Measurements from ENCODE around the gene NEGR1.

NEGR1 gene

GRCh38 chr1:71721532-71721931 is 560.8 kb downstream of the NEGR1 start:
- no peak for DNase-seq (ENCODE audit: insufficient read length, low spot score)
- no peak for FAIRE-seq

DNA sequence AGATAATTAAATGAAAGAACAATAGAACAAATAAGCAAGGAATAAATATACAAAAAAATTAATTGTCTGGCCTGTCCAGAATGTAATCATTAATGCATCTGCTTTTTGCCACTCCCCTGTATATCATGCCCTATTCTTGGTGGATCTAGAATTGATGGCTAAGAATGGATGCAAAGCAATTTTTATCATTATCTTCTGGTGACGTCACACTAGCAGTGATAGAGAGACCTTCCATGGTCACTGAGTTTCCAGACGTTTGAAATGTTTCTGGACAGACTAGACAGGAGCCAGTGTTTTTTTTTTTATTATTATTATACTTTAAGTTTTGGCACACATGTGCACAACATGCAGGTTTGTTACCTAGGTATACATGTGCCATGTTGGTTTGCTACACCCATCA is 563.0 kb downstream of the NEGR1 start:
- FAIRE-seq (no peak), DNase-seq (ENCODE audit: insufficient read length, low spot score) (no peak)

DNA sequence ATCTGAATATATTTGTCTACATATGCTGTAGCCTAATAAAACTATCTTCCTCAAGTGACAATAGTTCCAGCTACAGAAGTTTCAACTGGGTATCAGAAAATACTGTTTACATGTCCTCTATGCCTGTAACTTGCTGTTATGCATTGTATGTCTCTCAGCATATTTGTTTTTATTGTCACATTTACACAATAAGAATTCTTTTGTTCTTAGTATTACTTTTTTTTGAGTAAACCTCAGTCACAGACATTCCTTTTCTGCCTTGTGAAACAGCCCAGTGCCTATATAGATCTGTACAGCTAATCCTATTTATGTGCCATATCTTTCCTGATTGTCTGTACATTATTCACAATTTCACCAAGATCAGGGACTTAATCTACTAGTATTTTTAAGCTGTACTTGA is 565.2 kb downstream of the NEGR1 start:
- FAIRE-seq (no peak), DNase-seq (ENCODE audit: insufficient read length, low spot score) (no peak)

DNA sequence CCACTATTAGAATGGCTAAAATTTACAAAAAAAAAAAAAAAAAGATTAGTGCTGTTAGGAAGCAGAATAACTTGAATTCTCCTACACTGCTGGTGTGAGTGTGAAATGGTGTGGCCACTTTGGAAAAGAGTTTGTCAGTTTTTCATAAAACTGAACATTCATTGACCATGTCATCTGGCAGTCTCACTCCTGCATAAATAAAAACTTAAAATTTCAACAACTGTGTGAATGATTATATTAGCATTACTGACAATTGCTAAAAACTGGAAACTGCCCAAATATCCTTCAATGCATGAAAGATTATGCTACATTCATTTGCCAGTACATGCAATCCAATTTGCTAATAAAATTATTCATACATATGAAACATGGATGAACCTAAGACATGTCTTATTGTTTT is 570.9 kb downstream of the NEGR1 start:
- FAIRE-seq = no peak
- DNase-seq (ENCODE audit: insufficient read length, low spot score) = no peak

DNA sequence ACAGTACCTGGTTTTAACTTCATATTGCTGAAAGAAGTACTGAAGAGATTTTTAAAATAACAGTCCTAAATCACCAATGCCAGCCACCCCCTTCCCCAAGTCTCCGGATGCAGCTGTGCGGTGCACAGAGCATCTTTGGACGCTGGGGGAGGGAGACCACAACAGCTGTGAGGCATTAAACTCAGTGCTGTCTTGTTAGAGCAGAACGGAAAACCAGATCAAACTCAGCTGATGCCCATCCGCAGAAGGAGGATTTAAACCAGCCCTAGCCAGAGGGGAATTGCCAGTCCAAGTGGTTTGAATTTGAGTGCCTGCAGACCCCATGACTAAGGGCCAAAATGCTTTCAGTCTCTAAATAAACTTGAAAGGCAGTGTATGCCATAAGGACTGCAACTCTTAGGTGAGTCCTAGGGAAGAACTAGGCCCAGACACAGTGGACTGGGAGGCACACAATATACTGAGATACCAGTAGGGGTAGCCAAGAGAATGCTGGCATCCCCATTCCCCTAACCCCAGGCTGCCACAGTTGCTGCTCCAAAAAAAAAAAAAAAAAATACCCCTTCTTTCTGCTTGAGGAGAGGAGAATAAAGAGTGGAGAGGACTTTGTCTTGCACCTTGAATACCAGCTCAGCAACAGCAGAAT is 576.2 kb downstream of the NEGR1 start:
- no peak for DNase-seq (ENCODE audit: insufficient read length, low spot score)
- FAIRE-seq = no peak

GRCh38 chr1:71698186-71698585 is 584.2 kb downstream of the NEGR1 start:
- no peak for FAIRE-seq

DNA sequence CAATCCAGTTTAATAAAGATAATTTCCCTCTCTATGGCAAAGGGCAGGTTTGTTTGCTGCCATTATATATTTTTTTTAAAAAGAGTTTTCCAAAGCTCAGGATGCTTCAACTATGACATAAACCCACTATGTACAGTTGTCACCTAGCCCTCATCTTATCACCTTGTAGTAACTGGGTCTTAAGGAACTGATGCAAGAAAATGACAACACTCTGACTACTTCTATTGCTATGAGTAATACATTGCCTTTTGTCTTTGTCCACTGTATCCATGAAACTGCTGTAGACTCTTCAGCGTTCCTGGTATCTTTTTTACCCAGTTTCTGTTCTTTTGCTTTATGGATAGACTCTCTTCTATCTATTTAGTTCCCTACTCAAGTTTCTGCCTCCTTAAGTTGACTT is 586.5 kb downstream of the NEGR1 start:
- no peak for FAIRE-seq

More at GRCh38 chr1:71698186-71698585, 584.2 kb downstream of the NEGR1 start:
- DNase-seq (ENCODE audit: insufficient read length, low spot score) = no peak

GRCh38 chr1:71695084-71695483 is 587.3 kb downstream of the NEGR1 start:
- no peak for DNase-seq (ENCODE audit: insufficient read length, low spot score)
- no peak for FAIRE-seq

More for the DNA sequence above, 586.5 kb downstream of the NEGR1 start:
- no peak for DNase-seq (ENCODE audit: insufficient read length, low spot score)

DNA sequence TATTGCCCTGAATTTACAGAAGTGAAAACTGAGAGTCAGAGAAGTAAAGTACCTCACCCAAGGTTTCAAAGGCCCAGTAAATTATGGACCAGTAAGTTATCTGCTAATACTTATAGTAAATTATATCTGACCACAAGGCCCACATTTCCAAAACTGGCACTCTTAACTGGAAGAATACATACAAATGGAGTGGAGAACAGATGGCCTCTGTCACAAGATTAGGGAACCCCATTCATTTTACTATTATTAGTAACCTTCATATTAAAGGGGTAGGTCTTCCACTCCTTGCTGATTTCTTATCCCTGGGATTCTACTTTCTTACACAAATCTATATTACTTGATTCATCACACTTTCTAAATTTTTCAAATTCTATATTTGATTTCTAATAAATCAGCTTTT is 588.8 kb downstream of the NEGR1 start:
- DNase-seq (ENCODE audit: insufficient read length, low spot score) = no peak
- FAIRE-seq = no peak

GRCh38 chr1:71689635-71690034 is 592.7 kb downstream of the NEGR1 start:
- no peak for FAIRE-seq
- no peak for DNase-seq (ENCODE audit: insufficient read length, low spot score)

- DNase-seq (ENCODE audit: insufficient read length, low spot score) (no peak), FAIRE-seq (no peak)
Observed at GRCh38 chr1:71687376-71687775, 595.0 kb downstream of the NEGR1 start.

GRCh38 chr1:71676979-71677925 is 605.1 kb downstream of the NEGR1 start:
- no peak for FAIRE-seq
- DNase-seq (ENCODE audit: insufficient read length, low spot score) = no peak

- FAIRE-seq (no peak), DNase-seq (ENCODE audit: insufficient read length, low spot score) (no peak)
Observed at GRCh38 chr1:71668065-71668464, 614.3 kb downstream of the NEGR1 start.

GRCh38 chr1:71667216-71667615 is 615.1 kb downstream of the NEGR1 start:
- DNase-seq (ENCODE audit: insufficient read length, low spot score) (no peak), FAIRE-seq (no peak)

- DNase-seq (ENCODE audit: insufficient read length, low spot score) = no peak
- FAIRE-seq = no peak
Observed at GRCh38 chr1:71666609-71667008, 615.7 kb downstream of the NEGR1 start.

DNA sequence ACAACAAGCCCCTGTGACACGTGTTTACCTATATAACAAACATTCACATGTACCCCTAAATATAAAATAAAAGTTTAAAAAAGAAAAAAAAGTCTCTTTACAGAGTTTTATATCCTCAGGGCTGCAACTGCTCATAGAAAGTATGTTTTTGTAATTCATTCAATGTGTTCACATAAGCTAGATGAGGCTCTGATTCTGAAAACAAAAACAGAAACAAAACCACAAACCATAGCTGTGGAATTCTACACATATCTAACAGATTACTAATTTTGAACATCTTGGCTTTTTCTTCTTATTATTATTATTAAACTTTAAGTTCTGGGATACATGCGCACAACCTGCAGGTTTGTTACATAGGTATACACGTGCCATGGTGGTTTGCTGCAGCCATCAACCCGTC is 621.9 kb downstream of the NEGR1 start:
- DNase-seq (ENCODE audit: insufficient read length, low spot score) = no peak

DNA sequence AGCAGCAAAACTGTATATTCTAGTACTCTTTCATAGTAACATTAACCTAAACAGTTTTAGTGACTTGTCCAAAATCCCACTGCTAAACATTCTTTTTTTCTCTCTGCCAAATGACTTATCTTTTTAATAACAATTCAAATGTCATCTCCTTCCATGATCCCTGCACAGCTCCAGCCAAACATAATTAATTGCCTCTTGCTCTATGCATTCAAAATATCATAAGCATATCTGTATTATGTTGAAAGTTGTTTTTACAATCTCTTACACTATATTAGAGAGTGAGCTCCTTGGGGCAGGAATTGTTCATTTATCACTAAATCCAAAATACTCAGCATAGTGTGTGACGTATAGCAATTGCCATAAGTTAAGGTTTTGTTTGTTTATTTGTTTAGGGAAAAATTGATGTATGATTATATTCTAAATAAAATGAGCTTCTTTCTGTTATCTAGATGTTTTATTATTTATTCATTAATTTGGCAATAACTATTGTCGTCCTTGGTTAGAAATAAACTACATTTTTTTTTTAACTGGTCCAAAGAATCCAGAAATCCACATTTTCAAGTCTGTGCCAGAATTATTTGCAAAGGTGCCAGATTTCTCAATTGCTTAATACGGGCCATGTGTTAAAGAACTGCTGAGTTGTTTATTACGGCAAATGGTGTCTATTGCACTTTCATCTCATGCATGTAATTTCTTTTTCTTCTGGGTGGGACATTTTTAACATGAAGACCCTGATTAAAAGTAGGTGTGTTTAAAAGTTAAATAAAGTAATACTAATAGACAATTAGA is 624.3 kb downstream of the NEGR1 start:
- FAIRE-seq = no peak

More for the DNA sequence above, 621.9 kb downstream of the NEGR1 start:
- FAIRE-seq = no peak

DNA sequence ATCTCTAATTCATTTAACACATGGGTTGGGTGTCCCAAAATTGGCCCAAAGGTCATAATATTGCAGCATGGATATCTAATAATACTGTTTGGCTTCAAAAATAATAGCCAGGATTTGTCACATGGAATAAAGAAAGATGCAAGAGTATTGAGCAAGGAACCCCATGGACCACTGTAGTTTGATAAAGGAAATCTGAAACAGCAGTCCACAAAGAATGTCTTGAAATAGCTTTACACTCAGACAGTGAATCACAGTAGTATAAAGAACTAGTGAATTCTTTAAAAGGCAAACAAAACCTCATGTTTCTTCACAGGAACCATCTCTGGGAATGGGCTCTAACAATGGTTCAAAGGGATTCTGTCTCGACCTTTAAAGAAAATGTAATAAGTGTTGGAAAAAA is 625.4 kb downstream of the NEGR1 start:
- DNase-seq (ENCODE audit: insufficient read length, low spot score) = no peak
- no peak for FAIRE-seq

More for the DNA sequence above, 624.3 kb downstream of the NEGR1 start:
- DNase-seq (ENCODE audit: insufficient read length, low spot score) = no peak

GRCh38 chr1:71655604-71656003 is 626.7 kb downstream of the NEGR1 start:
- DNase-seq (ENCODE audit: insufficient read length, low spot score) = no peak
- no peak for FAIRE-seq

DNA sequence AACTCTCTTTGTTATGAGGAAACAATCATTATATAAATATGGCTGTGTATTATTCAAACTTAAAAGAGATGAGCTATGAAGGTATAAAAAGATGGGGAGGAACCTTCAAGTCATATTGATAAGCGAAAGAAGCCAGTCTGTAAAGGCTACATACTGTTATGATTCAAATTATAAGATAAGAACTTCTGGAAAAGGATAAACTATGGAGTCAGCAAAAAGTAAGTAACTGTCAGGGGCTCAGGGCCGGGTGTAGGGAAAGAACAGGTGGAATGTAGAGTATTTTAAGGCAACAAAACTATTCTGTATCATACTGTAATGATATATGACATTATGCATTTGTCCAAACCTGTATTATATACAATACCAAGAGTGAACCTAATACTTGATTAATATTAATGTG is 628.4 kb downstream of the NEGR1 start:
- DNase-seq (ENCODE audit: insufficient read length, low spot score) (no peak), FAIRE-seq (no peak)

DNA sequence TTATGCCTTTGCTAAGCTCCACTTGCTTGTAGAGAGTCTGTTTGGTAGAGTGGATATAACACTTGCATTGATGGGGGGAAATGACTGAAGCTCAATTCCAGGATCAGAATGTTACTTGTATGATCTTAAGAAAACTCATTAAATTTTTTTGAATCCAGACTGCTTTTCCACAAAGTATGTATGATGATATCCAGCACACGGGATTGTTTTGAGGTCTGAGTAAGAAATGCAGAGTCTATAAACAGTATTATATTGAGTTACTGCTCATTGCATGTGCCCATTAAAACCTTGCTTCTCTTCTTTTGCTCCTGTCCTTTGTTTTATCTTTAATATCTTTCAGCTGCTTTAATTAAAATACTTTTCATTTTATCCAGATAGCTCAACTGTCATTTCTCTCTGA is 631.1 kb downstream of the NEGR1 start:
- DNase-seq (ENCODE audit: insufficient read length, low spot score) = no peak
- FAIRE-seq = no peak
